Measurements from ENCODE around the gene ATP10A.

The ATP10A gene

GRCh38 chr15:25721605-25721955 is 141.5 kb downstream of the ATP10A start:
- no peak for TF ChIP-seq CTCF (IDR thresholded peaks at IDR 0.05; ENCODE audit: extremely low read depth, missing control alignments)

GRCh38 chr15:25719101-25719985 is 143.8 kb downstream of the ATP10A start:
- no peak for TF ChIP-seq CTCF (IDR thresholded peaks at IDR 0.05; ENCODE audit: extremely low read depth, missing control alignments)
- no peak for DNase-seq (ENCODE audit: low spot score)

More at GRCh38 chr15:25721605-25721955, 141.5 kb downstream of the ATP10A start:
- no peak for DNase-seq (ENCODE audit: low spot score)

- TF ChIP-seq CTCF (IDR thresholded peaks at IDR 0.05; ENCODE audit: extremely low read depth, missing control alignments), result no peak
- DNase-seq (ENCODE audit: low spot score), result no peak
Measured at GRCh38 chr15:25718597-25718996, 144.5 kb downstream of the ATP10A start.

GRCh38 chr15:25718169-25718536 is 145.0 kb downstream of the ATP10A start:
- no peak for DNase-seq (ENCODE audit: low spot score)
- no peak for TF ChIP-seq CTCF (IDR thresholded peaks at IDR 0.05; ENCODE audit: extremely low read depth, missing control alignments)

GRCh38 chr15:25717457-25718168 is 145.5 kb downstream of the ATP10A start:
- DNase-seq (ENCODE audit: low spot score), result no peak
- TF ChIP-seq CTCF (IDR thresholded peaks at IDR 0.05; ENCODE audit: extremely low read depth, missing control alignments), result no peak

- DNase-seq (ENCODE audit: low spot score), result no peak
- no peak for TF ChIP-seq CTCF (IDR thresholded peaks at IDR 0.05; ENCODE audit: extremely low read depth, missing control alignments)
Measured at GRCh38 chr15:25717127-25717456, 146.0 kb downstream of the ATP10A start.

GRCh38 chr15:25716414-25717126 is 146.6 kb downstream of the ATP10A start:
- TF ChIP-seq CTCF (IDR thresholded peaks at IDR 0.05; ENCODE audit: extremely low read depth, missing control alignments), result no peak
- no peak for DNase-seq (ENCODE audit: low spot score)
